ENCODE results near the gene C11orf86. TPM values are rescaled to one million over a fixed set of nuclear protein-coding genes. Genes with fewer than 3 reads are reported as not detected.

Gene C11orf86
- total RNA-seq, 1 donor from 2014 or later: 0.77 TPM

DNA sequence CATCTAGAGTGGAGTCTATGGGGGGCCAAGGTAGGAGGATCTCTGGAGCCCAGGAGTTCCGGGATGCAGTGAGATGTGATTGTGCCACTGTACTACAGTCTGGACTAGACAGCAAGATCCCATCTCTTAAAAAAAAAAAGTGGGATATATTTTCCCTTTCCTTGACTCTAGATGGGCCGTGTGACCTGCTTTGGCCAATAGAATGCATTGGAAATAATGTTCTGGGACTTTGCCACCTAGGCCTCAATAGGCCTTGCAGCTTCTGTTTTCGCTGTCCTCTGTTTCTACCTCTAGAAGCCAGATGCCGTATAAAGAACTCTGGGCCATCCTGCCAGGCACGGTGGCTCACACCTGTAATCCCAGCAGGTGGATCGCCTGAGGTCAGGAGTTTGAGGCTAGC, 3.6 kb downstream of the C11orf86 start:
- TF ChIP-seq, protein P1, sequence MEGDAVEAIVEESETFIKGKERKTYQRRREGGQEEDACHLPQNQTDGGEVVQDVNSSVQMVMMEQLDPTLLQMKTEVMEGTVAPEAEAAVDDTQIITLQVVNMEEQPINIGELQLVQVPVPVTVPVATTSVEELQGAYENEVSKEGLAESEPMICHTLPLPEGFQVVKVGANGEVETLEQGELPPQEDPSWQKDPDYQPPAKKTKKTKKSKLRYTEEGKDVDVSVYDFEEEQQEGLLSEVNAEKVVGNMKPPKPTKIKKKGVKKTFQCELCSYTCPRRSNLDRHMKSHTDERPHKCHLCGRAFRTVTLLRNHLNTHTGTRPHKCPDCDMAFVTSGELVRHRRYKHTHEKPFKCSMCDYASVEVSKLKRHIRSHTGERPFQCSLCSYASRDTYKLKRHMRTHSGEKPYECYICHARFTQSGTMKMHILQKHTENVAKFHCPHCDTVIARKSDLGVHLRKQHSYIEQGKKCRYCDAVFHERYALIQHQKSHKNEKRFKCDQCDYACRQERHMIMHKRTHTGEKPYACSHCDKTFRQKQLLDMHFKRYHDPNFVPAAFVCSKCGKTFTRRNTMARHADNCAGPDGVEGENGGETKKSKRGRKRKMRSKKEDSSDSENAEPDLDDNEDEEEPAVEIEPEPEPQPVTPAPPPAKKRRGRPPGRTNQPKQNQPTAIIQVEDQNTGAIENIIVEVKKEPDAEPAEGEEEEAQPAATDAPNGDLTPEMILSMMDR (conservative IDR thresholded peaks at IDR 0.05): no peak
- H3K27me3 Mint-ChIP-seq: no peaks in the 10 kb centered on the region
- H3K4me1 Mint-ChIP-seq (ENCODE audit: unreplicated experiment): peaks cover 7% of the 10 kb centered on the region
- no peak overlapping the region for H3K27ac Mint-ChIP-seq
- H3K9me3 Mint-ChIP-seq: no peaks in the 10 kb centered on the region
- no peak overlapping the region for H3K4me3 Mint-ChIP-seq
- DNase-seq (ENCODE audit: extremely low spot score, unreplicated experiment): no peak
- no peaks in the 10 kb centered on the region for H3K36me3 Mint-ChIP-seq

DNA sequence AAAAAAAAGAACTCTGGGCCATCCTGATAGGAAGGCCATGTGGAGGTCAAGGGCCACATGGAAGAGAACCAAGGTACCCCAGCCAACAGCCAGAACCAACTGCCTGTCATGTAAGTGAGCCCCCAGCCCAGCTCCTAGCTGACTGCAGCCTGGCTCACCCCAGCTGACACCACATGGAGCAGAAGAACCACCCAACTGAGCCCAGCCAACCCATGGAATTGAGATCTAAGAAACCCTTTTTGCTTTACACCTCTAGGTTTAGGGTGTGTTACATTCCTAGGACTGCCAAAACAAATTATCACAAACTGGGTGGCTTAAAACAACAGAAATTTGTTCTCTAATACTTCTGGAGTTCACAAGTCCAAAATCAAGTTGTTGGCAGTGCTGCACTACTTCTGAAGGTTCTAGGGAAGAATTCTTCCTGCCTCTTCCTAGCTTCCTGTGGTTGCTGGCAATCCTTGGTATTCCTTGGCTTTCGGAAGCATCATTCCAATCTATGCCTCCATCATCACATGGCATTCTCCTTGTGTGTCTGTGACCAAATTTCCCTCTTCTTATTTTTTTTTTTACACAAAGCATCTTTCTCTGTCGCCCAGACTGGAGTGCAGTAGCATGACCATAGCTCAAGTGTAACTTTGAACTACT, 4.4 kb downstream of the C11orf86 start:
- Mint-ChIP-seq H3K36me3 (no peaks in the 10 kb centered on the region), H3K27ac (no peak overlapping the region), H3K9me3 (no peaks in the 10 kb centered on the region), H3K4me3 (no peak overlapping the region), H3K27me3 (no peaks in the 10 kb centered on the region), H3K4me1 (ENCODE audit: unreplicated experiment) (peaks cover 7% of the 10 kb centered on the region)
- DNase-seq (ENCODE audit: extremely low spot score, unreplicated experiment): no peak
- TF ChIP-seq, protein P1 (conservative IDR thresholded peaks at IDR 0.05): no peak

DNA sequence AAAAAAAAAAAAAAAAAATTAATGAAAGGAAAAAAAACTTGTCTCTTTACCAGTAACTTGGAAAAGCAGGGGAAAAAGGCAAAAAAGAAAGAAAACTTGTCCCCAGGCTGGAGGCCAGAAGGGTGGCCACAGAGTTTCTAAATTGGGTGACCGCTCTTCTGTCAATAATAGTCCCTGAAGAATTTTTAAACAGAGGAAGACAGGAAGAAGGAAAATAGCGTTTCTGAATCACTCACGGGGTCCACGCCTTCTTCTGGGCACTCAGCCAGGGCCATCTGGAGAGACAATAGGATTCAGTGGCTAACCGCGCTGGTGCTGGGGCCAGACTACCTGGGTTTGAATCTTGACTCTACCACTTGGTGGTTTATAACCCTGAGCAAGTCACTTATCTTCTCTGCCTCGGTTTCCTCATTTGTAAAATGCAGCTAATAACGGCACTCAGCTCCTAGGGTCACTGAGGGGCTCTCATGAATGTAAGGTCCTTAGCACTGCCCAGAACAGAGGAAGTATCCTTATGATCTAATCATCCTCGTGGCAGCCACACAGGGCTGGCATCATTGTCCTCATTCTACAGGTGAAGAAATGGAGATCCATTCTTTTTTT, 7.0 kb downstream of the C11orf86 start:
- H3K4me1 Mint-ChIP-seq (ENCODE audit: unreplicated experiment): peaks cover 4% of the 10 kb centered on the region
- H3K36me3 Mint-ChIP-seq: no peaks in the 10 kb centered on the region
- TF ChIP-seq, protein P1 (conservative IDR thresholded peaks at IDR 0.05): no peak
- H3K27me3 Mint-ChIP-seq: no peaks in the 10 kb centered on the region
- no peak overlapping the region for H3K4me3 Mint-ChIP-seq
- DNase-seq (ENCODE audit: extremely low spot score, unreplicated experiment): no peak
- H3K27ac Mint-ChIP-seq: no peak overlapping the region
- H3K9me3 Mint-ChIP-seq: no peaks in the 10 kb centered on the region

DNA sequence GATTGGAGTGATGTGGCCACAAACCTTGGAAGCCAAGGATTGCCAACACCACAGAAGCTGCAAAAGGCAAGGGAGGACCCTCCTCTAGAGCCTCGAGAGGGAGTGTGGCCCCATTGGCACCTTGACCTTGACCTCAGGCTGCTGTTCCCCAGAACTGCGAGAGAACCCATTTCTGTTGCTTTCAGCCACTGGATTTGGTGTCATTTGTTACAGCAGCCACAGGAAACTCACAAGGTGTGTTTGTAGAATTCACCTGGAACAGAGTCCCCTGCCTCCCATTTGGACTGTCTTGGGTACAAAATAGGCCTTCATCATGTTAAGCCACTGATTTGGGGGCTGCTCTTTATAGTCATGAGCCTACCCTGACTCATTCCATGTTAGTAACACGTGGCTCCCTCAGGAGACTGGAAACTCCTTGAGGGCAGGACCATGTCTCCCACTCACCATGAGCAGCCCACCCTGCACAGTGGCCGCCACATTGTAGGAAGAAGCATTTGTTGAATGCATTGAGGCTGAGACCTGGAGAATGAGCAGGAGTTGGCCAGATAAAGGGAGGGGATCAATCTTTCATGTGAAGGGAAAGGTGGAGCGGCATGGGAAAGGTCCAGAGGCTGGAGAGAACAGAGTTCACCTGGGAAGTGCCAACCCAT, 8.3 kb downstream of the C11orf86 start:
- no peaks in the 10 kb centered on the region for H3K36me3 Mint-ChIP-seq
- no peak overlapping the region for H3K4me3 Mint-ChIP-seq
- H3K27me3 Mint-ChIP-seq: no peaks in the 10 kb centered on the region
- no peaks in the 10 kb centered on the region for H3K9me3 Mint-ChIP-seq
- no peak for DNase-seq (ENCODE audit: extremely low spot score, unreplicated experiment)
- TF ChIP-seq, protein P1 (conservative IDR thresholded peaks at IDR 0.05): no peak
- no peak overlapping the region for H3K27ac Mint-ChIP-seq
- peaks cover 15% of the 10 kb centered on the region for H3K4me1 Mint-ChIP-seq (ENCODE audit: unreplicated experiment)

DNA sequence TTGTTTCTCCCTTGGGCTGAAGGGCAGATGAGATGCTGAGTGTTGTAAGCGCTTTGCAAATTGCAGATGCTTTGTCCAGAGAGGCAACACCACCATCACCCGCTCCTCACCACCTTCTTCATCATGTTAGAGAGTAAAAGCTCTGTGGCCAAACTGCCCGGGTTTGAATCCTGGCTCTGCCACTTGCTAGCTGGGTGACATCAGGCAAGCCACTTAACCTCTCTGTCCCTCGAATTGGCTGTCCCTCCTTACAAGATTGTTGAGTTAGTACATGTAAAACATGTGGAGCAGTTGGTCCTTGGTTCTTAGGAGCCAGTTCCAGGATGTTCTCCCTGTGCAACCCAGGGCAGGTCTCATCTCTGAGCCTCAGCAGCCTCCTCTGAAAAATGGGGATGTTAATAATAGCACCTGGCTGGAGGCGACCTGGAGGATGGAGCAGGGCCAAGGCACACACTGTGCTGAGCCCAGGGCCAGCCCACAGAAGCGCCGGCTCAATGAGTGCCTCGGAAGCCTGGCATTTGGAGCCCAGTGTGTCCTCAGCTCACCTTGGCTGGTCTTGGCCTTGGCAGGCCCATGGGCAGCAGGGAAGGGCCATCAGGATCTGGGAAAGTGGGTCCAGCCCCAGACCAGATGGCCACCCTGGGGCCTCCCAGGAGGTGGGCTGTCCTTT, 10.5 kb downstream of the C11orf86 start:
- H3K36me3 Mint-ChIP-seq: no peaks in the 10 kb centered on the region
- no peak overlapping the region for H3K4me3 Mint-ChIP-seq
- no peaks in the 10 kb centered on the region for H3K27me3 Mint-ChIP-seq
- H3K27ac Mint-ChIP-seq: no peak overlapping the region
- no peak for DNase-seq (ENCODE audit: extremely low spot score, unreplicated experiment)
- H3K4me1 Mint-ChIP-seq (ENCODE audit: unreplicated experiment): peaks cover 16% of the 10 kb centered on the region
- TF ChIP-seq, protein P1 (conservative IDR thresholded peaks at IDR 0.05): no peak
- H3K9me3 Mint-ChIP-seq: no peaks in the 10 kb centered on the region

Measured in type B pancreatic cell (in vitro differentiated cells).